Epidermal melanocyte (primary cell): ENCODE measurements around the gene NDUFA5.

Experiments used
- DNase-seq: peaks from one replicate; pipeline ENCODE4 v3.0.0; 2011; ENCODE audit warnings: low spot score; ENCODE audit not compliant: insufficient read length

The NDUFA5 gene

DNA sequence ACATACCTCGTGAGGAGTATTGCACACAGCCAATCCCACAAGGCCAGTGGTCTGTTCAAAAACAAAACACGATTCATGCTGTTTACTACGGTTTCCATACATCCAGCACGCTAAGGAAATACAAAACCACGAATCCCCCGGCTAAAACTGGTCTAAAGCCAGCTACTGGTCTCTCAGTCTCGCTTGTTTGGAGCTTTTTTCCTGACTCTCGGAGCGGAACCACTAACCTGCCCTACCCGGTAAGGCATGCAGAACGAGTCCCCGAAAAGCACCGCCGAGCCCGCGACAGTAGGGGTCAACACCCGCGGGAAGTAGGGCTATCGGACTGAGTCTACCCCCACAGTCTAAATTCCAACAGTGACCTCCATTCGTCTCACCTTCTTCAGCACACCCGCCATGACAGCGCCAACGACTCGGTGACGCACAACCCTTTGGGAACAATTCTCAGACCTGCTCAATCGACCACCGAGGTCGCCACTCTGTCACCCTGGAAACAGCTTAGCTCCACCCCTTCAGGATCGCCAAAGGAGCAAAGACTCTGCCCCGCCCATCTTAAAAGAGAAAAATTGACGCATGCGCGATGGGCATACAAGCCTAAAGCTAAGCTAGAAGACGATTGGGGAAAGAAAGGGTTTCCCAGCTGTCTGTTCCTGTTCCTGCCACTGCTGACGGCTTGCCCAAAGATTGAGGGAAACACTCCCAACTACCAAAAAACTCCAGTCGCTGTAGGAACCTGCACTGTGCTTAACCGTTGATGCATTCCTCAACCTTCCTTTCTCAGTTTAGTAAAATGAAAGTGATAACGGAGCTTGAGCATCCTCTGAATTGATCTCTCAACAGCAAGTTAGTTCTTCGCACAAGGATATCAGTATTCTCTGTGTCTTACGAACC lies at the start of gene NDUFA5:
Gene NDUFA5 (minus strand): TSS at position 421 of the 891 bp plus-strand sequence. CDS start 23 bp downstream, at position 398.
- peak; percentile 85 for DNase-seq

DNA sequence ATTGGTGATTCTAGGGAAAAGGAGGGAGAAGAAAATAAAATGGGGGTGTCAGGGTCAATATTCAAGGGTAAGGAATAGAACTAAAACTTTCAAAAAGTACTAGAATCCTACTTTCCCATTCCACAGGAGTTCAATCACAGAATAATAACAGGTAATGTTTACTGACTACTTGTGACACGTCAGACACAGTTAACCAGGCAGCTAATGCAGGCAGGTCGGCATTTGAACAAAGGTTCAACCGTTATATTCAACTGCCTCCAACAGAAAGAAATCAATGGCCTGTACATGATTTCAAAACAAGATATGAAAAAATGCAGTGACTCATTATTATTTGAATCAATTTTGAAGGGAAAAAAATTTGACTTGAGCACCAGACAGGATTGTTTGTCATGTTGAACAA lies 47.1 kb upstream of the NDUFA5 start:
- no peak for DNase-seq

DNA sequence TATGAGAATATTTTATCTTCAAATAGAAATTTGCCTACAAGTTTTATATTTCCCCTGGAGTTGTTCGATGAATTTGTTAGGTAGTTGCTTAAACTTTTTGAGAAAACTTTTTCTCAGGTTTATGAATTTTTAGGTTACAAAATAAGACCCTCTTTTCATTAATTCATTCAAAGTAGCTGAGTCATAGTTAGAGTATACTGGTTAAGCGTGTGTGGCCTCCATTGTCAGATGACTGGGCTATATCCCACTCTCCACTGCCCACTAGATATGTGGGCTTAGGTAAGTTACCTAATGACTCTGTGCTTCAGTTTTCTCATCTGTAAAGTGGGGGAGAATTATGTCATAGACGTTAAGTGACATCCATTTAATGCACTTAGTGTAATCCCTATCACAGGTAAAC lies 45.0 kb upstream of the NDUFA5 start:
- DNase-seq: no peak

DNA sequence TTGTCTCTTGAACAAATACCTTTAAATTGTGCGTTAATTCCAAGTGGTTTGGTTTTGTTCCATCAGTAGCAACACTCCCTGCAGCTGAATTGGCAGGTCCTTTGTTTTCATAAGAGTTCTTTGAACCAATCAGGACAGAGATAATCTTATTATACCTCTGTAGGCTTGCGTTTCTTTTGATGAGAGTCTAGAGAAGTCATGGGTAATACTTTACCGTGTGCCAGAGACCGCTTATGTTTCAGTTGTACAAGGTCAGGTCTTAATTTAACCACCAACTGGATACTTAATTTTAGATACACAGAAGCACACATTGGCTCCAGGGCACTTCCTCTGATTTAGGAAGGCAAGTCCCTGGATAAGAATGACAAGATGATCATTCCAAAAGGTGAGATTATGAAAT lies 43.9 kb upstream of the NDUFA5 start, which contains the start of gene ASB15:
Gene ASB15 (plus strand): TSS at position 292 of the 400 bp plus-strand sequence. CDS start 12,682 bp downstream, outside the sequence.
- DNase-seq: no peak

DNA sequence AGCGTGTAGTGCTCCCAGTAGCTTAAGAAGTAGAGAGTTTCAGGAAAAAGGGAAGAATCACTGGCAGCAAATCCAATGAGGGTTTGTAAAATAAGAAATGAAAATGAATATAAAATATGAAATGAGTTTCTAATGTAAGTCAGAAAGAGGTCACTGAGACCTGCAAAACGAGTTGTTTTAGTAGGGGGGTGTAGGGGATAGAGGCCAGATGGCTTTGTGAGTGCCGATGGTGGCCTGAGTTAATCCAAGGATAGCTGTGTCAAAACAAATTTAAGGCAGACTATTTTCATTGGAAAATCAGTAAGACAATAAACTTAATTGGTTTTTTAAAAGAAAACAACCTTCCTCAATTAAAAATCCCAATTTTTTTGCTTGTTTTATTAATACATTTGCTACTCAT lies 43.3 kb upstream of the NDUFA5 start:
- DNase-seq: no peak

DNA sequence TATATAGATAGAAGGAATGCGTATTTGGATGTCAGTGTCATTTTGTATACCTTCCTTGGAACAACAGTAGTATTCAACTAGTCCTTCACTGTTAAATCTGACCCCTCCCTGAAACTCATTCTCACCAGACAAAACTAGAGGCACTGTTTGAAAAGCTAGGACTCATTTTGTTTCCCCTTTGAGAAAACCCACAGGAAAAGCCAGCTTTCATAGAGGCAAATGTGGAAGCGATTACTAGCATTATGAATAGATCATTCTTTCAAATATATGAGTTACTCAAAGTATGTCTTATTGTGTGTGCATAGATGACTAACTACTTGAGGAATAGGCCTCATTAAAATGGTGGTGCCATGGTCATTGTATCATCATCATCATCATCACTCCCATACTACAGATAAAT lies 42.1 kb upstream of the NDUFA5 start:
- DNase-seq: no peak

DNA sequence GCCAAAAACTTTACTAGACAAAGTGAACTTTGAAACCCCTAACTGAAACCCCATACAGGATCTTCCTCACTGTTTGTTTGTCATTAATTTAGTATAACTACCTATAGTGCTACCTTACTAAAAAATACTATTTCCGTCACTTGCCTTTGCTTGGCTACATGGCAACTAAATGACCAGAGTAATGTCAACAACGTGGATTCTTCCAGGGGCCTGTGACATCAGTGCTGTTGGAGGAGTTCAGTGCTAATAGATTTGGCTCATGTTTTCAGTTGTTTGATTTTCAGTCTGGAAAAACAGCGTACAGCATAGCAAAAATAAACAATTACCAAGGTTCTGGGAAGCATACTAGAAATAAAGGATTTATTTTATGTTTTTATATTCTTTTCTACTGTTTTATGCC lies 41.0 kb upstream of the NDUFA5 start:
- no peak for DNase-seq

DNA sequence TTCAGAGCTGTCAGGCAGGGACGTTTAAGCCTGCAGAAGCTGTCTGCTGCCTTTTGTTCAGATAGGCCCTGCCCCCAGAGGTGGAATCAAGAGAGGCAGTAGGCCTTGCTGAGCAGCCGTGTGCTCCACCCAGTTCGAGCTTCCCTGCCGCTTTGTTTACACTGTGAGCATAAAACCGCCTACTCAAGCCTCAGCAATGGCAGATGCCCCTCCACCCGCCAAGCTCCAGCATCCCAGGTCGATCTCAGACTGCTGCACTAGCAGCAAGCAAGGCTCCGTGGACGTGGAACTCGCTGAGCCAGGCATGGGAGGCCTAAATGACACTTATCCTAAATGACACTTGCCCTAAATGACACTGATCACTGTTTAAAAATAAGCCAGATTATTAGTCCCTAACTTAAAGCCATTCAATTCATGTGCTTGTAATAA lies 37.2 kb upstream of the NDUFA5 start:
- no peak for DNase-seq

DNA sequence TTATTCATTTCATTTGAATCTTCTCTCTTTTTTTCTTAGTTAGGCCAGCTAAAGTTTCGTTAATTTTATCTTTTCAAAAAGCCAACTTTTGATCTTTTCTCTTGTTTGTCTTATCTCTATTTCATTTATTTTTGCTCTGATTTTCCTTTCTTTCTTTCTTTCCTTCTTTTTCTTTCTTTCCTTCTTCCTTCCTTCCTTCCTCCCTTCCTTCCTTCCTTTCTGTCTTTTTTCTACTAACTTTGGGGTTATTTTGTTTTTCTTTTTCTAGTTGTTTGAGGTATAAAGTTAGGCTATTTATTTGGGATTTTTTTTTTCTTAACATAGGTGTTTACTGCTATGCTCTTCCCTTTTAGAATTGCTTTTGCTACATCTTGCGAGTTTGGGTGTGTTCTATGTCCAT lies 30.8 kb upstream of the NDUFA5 start:
- no peak for DNase-seq

DNA sequence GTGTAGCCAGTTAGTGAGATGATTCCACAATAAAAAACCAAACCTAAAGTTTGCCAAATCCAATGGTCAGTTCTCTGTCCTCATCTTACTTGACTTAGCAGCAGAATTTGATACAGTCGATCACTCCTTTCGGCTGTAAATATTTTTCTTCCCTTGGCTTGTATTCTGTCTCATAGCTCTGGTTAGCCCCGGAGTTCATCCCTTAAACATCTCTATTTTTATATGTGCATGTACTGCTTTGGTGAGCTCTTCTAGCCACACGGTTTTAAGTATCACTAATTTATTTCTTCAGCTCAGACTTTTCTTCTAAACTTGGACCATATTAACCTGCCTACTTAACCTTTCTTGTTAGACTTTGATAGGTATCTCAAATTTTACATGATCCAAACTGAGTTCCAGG lies 26.2 kb upstream of the NDUFA5 start:
- DNase-seq: no peak

DNA sequence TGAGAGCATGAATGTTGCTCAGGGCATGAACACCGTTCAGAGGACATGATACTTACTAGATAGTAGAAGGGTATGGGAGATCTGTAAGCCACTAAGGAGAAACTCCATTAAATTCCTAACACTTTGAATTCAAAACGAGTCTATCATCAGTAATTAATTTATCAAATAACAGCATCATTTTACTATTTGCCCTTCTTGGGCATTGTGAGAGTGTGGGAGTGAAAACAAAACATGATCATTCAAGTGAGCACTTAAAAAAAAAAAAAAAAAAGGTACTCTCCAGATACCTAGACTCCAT lies 23.5 kb upstream of the NDUFA5 start:
- DNase-seq: no peak

DNA sequence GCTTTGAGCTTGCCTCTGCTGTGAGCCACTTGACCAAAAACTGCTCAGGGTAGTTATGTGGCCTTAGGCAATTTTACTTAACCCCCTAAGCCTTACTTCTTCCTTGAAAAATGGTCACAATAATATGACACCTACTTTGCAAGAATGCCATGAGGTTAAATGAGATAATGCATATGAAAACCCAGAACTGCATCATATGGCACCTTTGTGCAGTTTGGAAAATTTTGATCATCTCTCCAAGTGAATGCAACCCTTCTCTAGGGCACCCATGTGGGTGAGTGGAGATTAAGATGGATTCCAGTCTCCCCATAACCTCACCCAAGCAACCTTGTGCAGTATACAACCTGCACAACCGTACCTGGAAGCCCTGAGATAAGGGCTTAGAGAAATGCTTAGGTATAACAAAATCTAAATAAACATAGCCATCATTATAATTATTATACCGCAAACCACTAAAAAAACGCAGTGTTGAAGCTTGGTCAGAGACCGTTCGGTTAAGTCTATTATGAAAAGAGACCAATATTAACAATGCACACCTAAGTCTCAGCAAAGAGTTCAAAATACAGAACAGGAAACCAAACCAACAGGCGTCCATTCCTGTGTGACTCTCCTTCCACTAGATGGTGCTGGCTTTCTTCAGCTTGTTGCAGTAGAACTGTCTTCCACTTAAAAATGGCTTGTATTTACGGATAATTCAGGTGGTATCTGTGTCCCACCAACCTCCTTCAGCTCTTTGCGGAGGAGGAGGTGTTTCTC lies 23.0 kb upstream of the NDUFA5 start:
- DNase-seq: peak; percentile 45

DNA sequence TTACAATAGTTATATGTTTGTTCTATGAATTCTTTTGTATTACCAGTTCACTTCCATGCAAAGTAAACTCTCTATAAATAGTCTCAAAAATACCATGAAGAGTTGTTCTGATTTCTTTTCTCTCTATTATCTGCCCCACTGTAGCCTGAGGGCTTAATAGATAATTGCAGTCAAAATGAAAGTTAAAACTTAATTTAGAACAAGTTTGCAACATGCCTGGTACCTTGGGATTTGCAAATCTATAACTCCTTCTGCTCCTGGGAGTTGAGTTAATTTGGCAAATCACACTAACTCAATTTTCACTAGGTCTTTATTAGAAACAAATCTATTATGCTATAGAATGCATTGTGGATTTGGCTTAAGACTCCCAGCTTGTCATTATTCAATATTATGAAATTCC lies 21.8 kb upstream of the NDUFA5 start:
- no peak for DNase-seq

DNA sequence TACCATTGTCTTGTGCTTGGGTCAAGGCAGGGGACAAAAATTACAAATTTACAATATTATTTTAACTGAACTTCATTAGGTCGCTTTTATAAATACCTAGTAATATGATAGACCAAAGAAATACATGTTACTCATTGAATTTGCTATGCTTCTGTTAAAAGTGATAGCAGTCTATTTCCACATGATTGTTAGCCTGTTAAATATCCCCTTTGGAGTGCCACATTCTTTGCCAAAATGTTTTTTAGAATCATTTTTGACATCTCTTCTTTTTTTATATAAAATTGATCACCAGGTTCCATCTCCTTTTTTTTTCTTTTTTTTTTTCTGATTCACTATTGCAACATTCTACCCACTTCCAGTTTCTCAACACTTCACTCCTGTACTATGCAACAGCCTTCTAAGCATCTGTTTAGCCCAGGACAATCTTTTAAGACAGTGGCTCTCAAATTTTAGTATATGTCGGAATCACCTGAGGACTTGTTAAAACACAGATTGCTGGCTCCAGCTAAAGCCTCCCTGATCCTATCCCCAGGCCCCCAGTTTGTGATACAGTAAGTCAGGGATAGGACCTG lies 16.4 kb upstream of the NDUFA5 start:
- DNase-seq: no peak

DNA sequence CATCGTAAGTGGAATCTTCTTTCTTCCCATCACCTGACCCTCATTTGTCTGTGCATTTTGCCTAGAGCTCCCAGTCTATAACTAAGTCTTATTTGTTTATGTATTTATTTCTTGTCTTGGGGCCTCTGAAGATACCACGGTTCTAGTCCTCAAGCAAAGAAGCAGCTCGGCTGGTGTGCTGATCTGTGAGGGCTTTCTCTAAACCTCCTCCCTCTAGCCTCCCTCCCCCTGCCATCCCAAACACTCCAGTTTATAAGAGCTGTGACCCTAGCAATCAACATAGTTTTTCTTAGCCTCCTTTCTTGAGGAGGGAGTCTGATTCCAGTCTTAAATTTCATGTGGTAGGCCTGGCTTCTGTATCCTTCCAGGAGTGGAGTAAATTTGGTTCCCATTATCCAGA lies 15.7 kb upstream of the NDUFA5 start:
- DNase-seq: no peak

DNA sequence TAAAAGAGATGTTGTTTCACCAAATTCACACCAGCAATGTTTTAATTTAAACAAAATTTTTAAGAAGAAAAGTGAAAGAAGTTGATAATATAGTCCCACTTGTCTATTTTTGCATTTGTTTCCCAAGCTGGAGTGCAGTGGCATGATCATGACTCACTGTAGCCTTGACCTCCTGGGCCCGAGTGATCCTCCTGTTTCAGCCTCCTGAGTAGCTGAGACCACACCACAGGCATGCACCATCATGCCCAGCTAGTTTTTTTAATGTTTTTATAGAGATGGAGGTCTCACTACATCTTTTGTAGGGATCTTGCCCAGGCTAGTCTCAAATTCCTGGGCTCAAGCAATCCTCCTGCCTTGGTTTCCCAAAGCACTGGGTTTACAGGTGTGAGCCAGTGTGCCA lies 14.1 kb upstream of the NDUFA5 start:
- DNase-seq: no peak

DNA sequence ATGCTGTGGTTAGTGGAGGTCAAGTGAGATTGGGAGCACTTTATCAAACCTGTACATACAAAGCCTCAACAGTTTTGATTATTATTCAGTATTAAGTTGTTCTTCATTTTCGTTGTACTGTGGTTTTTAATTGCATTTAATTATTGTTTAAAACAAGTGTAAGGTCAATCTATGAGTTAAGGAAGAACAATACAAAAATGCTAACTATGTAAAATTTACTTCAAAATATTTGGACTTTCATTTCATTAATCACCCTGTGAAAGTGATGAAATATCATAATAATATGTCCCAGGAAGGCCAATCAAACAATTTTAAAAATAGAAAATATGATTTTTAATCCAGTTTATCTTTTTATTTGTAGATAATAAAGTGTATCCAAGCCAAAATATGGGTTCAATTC lies 13.6 kb upstream of the NDUFA5 start:
- no peak for DNase-seq

DNA sequence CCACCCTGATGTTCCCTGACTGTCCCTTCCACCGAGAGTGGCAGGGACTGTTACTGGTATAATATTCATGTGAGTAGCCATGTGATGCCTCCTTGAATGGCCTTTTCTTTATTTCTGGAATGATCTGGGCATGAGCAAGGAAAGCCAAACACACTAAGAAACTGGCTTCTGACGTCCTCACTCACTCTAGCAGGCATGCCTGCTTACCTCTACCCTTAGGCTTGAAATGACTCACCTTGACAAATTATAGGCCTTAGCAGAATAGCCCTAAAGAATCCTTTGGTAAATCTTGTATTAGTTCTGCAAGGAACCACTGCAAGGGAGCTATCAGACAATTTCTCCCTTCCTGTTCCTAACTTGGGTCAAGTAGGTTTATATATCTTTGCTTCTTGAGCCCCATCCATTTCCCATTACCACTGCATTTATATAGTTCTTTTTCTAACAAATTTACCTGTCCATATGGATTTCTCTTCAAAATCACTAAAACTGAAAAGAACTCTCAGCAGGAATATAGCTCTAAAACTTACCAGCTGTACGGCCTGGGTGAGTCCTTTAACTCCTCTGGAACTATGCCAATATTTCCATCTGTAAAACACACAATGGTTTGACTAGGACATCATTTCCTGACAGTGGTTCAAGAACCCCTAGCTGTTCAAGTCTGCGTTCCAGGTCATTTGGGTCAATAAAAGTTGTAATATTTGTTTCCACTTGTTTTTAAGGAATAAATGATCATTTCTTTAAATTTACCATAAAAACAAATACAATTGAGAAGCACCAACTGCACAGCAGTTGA lies 13.0 kb upstream of the NDUFA5 start:
- DNase-seq: no peak

DNA sequence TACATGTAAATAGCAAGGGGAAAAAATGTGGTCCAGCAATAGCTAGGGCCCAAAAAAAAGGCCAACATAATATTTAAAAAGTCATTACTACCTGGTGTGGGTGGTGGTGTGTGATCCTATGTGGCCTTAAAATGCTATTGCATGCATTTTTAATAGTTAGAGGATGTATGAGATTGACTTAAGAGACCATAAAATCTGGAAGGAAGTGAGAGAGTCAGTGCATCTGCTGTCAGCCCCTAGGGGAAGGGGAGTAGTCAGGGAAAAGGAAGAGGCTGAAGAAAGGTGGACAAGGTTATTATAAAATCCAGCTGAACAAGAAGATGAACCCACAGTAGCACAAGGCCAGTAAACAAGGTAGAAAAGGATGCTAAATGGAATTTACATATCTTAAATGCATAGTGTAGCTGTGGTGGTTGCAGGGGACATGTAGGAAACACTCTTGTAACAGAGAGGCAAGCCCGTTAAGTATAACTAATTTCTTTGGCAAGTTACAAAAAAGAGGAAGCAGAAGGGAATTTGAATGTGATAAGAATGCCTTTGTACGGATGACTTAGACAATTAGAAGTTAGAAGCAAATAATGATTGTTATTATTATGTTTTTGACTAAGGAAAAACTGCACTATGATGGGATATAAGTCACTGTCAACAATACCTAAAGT lies 11.9 kb upstream of the NDUFA5 start:
- DNase-seq: no peak

DNA sequence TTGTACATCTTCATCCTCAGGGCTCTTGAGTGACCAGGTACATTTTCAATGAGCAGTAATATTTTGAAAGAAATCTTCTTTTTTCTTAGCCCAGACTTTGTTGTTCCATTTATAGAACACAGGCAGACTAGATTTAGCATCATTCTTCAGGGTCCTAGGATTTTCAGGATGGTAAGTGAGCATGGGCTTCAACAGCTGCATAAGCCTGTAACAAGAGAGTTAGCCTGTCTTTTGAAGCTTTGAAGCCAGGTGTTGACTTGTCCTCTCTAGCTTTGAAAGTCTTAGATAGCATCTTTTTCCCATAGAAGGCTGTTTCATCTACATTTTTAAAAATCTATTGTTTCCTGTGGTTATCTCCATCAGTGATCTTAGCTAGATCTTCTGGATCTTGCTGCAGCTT lies 4.5 kb upstream of the NDUFA5 start:
- DNase-seq: no peak

DNA sequence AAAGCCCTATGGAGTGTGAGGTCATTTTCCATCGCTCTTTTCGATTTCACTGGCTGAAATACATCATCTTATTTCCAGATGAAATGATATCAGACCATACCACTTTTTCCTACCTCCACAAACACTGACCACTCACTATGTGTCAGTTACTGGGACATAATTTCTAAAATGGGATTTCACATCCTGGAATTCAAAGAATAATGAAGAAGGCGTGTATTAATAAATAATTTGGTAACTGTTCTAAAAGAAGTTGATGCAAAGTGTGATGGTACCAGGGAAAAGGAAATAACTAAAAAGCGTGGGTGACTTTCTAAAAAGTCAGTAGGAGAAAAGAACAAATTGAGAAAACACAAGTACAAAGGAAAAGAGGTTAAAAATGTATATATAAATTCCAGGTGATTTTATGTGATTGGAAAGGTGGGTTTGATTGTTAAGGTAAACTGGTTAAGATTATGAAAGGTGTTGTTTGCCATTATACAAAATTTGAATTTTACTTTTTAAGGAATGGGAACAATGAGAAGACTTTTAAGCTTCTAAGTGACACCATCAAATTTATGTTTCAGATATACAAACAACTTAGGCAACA lies 764 bp upstream of the NDUFA5 start:
- DNase-seq: no peak
